Left colon (tissue), 2 donors: ENCODE data around the gene MCC. TPM values are rescaled to one million over a fixed set of nuclear protein-coding genes. Genes with fewer than 3 reads are reported as not detected.
"Not testable (repeated sequence)": the region's sequence is repeated elsewhere in the genome, so short reads cannot be mapped to it uniquely, and the experiment has no call there.

Experiments
- ATAC-seq: fragments of 200-7000 bp; cut with Tn5 transposase; one replicate; pipeline ENCODE4 v1.9.1; 2020; ENCODE audit warnings: mild to moderate bottlenecking, moderate library complexity
- DNase-seq, 2 donors: peaks; one replicate each; pipeline ENCODE4 v3.0.0-alpha.2; 2020
- intact Hi-C, 2 donors: fragments of 100-400 bp; cut with DNase I in 1 of 2; cut with micrococcal nuclease in 1 of 2; formaldehyde crosslinking; loops; one replicate each; pipeline versions ENCODE4 v1.11.2 to v1.14.0; 2022; cut with DNase I, micrococcal nuclease
- total RNA-seq, 2 donors: library from RNA; stranded (reverse); fragmentation: NEBNext Ultra II Directional; extraction: Animal tissue kit (Norgen Biotek cat#: 25700); gene quantifications; one replicate each; pipeline ENCODE4 v1.2.1, GENCODE V29; 2021
- donor health status: DM: no; HTN: no; CAD: no.
- donor health status: DM: yes; HTN: yes; CAD: no.

The MCC gene
- total RNA-seq, 2 donors from 2014 or later, result 1.9 to 4.3 TPM

DNA sequence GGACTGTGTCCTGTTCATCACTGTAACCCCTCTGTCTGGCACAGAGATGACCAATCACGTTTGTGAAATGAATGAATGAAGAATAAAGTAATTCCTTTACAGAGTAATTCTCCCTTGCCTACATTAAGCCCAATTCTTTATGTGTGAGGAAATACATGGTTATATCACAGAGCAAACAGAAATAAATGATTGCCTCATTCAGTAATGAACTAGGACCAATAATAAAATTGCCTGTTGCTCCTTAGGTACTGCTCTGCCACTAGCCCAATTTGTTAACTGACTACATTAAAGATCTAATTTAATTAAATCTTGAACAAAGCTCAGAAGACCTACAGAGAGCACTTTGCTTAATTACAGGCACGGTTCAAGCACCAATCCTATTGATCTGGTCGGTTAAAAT, 389.9 kb downstream of the MCC start:
- intact Hi-C loops, result no loop called here
- no peak for DNase-seq
- ATAC-seq, result no peak

DNA sequence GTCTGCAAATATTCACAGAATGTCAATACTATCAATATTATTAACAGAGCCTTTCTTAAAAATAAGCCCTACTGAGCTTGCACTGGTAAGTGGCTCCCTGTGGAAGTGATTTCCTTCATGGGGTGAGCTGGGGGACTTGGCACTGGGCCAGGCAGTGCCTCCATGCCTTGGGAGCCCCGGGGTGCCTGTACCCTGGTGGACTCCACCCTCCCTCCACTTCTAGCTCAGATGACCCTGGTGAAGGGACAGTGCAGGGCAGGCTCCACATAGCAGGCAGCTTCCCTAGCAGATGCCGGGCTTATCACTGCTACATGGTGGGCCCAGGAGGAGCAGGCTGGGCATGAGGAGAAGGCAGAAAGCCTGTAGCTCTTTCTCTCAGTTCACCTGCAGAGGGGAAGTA, 392.4 kb downstream of the MCC start:
- intact Hi-C loops, result no loop called here
- ATAC-seq (no peak), DNase-seq (no peak)

DNA sequence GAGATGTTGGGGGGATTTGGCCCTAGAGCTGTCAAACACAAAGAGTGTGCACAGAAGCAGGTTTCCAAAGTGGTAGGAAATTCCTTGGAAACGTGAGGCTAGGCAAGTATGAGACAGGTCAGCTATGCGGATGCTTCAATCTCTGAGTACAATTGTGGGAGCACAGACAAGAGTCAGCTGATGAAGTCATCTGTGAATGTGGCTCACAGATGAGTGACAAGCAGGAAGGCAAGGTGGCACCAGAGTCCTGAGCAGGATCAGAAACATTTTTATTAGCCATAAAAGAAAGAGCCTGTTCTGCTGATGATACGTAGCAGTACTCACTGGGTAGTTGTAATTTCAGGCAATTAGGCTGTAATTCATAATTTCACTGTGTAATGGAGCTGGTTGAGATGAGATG, 394.7 kb downstream of the MCC start:
- ATAC-seq (peak; percentile 26), DNase-seq (no peak)
- intact Hi-C loops, result no loop called here

DNA sequence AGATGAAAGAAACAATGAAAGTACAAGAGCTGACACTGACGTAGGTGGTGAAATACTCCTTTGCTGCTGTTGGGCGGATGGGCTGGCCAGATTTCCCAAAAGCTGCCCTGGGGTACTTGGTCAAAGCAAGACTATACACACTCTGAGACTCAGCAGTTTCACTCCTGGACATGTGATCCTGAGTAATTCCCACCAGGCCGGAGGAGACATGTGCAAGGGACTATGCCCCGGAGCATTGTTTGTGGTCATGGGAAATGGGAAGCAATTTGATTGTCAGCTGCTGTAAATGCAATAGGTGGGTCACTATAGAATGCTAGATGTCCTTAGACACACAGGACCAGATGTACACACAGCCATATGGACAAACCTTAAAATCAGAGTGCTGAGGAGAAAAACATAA, 395.6 kb downstream of the MCC start:
- DNase-seq (no peak), ATAC-seq (peak; percentile 31)
- intact Hi-C loops, result no loop called here

DNA sequence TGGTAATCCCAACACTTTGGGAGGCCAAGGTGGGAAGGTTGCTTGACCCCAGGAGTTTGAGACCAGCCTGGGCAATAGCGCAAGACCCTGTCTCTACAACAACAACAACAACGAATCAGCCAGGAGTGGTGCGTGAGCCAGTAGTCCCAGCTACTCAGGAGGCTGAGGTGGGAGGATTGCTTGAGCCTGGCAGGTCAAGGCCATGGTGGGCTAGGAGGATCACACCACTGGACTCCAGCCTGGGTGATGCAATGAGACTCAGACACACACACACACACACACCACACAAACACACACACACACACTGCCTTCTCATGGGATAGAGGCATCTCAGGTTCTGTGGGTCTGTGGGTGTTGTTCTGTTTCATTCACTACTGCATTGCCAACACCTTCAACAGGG, 396.6 kb downstream of the MCC start:
- intact Hi-C loops, result no loop called here
- ATAC-seq (no peak), DNase-seq (no peak)

DNA sequence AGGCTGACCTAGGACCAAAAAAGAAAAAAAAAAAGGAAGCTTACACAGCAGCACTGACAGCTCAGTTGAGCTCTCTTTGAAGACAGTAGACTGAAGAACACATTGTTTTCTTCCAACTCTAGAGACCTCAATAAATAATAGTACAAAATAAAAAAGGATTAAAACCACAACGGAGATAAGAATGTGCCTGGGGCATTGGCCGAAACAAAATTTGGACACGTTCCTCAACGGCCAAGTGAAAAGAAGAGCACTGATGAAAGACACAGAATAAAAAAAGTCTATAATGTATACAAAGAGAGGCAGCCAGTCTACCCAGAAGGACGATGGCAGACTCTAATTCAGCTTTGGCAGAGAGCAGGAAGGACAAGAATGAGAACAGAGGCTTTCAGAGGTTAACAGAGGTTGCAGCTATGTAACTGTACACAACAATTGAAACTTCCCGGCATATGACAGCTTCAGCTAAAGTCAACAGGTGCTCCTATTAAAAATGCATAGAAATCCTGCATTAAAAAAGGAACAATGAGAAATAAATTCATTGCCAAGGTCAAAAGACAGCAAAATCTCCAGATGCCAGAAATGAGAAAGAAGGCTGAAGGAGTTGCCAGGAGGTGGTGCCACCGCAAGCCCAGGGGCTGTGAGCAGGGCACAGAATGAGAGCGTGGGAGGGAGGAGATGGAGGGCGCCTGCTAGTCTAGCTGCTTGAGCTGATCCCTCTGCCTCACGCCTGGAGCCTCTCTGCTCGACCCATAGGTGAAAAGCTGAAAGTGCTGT, 397.7 kb downstream of the MCC start:
- ATAC-seq (no peak), DNase-seq (no peak)
- intact Hi-C loops, result no loop called here

DNA sequence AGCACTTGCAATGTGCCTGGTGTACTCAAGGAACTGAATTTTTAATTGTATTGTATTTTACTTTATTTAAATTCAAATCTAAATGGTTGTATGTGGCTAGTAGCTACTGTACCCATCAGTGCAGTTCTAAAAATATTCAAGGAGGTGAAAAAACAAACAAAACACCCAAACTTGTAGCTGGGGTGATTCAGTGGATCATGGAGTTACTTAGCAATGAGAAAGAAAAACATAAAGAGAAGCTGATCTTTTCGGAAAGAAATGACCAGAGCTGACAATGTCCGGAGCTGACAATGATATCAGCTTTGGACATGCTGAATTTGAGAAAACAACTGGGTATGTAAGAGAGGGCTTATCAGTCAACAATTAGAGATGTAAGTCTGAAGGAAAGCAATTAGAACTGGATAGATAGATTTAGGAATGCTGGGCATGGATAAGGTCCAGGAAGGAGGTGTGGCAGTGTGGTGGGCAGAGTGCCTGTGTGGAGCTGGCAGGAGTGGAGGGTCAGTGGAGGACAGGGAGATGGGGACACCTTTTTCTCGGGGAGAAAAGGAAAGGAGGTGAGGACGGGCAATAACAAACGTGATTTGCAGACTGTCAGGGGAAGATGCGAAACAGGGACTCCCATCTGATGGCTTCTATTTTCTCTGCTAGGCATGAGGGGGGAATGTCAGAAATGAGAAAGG, 398.5 kb downstream of the MCC start:
- intact Hi-C loops, result no loop called here
- ATAC-seq (no peak), DNase-seq (no peak)

DNA sequence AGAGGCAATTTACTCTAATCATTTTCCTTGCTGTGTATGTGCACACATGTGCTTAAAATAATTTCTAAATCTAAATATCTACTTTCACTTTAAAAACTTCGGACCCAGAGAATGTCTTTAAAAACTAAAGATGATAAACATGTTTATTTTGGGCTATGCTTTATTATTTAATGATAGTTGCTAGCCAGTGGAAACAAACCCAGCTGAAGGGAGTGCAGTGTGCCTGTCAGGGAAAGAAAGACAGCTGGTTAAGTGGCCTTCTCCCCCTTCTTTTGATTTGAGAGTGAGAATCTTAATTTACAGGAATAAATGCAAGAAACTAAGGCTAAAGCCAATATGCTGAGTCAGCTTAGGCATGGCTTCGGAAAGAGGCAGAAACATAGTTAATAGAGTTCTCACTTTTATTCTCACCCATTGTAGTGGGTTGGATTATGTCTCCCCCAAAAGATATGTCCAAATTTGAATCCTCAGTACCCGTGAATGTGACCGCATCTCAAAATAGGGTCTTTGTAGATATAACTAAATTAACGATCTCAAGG, 400.2 kb downstream of the MCC start:
- DNase-seq, result no peak
- no peak for ATAC-seq
- intact Hi-C loops, result no loop called here

DNA sequence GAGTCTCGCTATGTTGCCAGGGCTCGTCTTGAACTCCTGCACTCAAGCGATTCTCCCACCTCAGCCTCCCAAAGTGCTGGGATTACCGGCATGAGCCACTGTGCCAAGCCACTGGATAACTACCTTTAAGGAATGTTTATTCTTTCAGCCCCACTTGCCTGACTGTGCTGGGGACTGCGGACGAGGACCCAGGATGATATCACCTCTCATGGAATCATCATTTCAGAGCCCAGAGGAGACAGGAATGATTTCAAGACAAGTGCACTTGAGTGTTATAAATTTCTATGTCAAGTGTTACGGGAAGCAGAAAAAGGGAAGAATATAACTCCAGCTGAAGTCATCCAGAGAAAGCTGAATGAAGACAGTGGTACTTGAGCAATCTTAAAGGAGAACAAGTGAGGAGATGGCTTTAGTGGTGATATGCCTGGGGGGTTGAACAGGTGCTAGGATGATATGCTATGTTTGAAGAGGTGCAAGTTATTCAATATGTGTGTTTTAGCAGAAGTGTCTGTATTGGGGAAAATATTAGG, 402.3 kb downstream of the MCC start:
- no peak for DNase-seq
- ATAC-seq, result no peak
- intact Hi-C loops, result no loop called here

DNA sequence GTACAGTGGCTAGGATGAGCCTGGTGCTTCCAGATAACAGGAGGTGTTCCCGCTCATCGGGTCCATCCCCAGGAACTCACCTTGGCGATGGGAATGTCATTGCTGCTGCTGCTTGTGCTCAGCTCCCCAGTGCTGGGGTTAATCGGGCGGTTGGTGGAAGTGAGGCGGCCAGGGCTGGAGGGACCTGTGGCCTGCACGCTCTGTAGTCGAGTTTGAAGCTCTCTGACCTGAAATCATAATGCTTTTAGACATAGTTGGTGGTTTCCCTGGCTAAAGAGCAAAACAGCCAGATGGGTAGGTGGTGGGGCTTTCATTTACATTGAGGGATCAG, 403.2 kb downstream of the MCC start:
- intact Hi-C loops, result no loop called here
- no peak for DNase-seq
- ATAC-seq, result no peak

DNA sequence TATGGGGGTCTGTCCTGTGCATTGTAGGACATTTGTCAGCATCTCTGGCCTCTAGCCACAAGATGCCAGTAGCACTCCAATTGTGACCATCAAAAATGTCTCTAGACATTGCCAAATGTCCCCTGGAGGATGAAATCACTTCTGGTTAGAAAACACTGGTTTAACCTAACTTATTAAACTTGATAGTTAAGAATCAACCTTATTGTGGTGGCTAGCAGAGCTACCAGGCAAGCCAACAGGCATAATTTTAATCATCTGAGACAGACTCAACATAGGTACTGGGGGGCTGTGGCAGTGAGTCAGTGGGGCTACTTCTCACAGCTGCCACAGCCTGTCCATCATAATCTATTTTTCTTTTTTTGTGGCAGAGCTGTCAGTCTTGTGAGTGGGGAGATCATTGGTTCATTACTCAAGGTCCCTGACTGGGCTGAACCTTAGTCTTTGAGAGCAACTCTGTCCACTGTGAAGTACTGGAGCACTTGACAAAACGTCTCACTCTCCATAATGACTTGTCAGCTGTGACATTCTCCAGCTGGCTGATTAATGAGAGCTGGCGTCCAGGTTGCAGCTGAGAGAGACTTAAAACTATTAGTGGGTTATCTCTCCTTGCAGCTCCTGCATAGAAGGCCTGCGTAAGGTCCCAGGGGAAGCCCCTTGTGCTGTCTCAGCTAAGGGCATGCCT, 403.7 kb downstream of the MCC start:
- intact Hi-C loops, result no loop called here
- DNase-seq (no peak), ATAC-seq (no peak)

DNA sequence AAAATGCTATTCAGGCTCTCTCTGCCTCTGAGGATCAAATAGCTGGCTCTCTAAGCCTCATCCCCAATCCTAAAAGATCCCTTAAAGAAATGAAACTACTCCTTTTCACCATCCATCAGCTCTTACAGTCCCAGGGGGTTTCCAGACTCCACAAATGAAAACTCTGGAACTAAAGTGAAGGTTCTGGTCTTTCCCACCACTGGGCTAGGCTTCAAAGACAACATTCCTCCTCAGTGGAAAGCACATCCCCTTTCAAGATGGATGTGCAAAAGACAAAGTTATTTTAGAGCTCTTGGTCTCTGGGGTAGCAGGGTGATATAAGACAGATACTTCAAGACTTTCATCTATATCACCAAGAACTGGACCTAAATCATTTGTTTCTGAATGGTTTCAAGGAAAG, 404.8 kb downstream of the MCC start:
- ATAC-seq, result no peak
- intact Hi-C loops, result no loop called here
- DNase-seq, result no peak

DNA sequence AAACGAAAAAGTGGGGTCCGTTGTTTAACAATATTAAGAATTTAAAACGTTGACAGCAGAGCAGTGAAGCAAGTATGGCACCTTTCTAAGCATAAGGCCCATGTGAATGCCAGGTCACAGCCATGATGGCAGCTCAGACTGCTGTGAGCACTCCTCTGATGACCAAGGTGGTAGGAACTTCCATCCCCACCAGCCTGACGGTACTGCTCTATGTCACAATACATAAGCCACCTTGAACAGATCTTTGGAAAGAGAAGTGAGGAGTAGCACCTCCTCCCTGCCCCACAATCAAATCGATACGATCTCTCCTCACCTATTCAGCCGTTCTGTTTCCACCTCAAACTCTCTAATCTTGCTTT, 405.7 kb downstream of the MCC start:
- no peak for DNase-seq
- ATAC-seq, result no peak
- intact Hi-C loops, result no loop called here

DNA sequence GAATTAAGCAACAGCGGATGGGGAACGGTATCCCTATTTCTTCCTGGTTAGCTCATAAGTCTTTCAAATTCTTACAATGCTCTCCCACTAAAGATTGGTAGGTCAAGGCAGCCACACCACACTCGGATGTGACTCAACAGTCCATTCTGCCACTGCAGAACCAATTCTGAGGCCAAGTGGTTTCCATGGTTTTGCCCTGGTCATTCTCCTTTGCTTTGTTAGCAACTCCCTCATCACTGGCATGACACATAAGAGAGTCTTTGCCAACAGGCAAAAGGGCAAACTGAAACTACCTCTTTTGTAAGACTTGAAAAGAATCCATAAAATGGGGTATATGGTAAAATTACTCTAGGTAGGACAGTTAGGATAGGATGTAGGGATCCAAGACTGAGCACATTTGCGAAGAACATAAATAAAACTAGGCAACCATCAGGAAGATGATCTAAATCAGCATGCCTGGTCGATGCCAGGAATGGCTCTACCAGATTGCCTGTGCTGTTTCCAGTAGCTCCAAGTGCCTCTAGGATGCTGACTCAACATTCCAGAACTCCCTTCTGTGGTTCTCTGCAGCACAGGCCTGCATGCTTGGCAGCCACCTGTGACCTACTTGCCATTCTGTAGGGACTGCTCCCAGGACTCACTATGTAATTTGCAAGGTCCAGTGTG, 406.2 kb downstream of the MCC start:
- intact Hi-C loops, result no loop called here
- DNase-seq, result no peak
- ATAC-seq, result no peak

DNA sequence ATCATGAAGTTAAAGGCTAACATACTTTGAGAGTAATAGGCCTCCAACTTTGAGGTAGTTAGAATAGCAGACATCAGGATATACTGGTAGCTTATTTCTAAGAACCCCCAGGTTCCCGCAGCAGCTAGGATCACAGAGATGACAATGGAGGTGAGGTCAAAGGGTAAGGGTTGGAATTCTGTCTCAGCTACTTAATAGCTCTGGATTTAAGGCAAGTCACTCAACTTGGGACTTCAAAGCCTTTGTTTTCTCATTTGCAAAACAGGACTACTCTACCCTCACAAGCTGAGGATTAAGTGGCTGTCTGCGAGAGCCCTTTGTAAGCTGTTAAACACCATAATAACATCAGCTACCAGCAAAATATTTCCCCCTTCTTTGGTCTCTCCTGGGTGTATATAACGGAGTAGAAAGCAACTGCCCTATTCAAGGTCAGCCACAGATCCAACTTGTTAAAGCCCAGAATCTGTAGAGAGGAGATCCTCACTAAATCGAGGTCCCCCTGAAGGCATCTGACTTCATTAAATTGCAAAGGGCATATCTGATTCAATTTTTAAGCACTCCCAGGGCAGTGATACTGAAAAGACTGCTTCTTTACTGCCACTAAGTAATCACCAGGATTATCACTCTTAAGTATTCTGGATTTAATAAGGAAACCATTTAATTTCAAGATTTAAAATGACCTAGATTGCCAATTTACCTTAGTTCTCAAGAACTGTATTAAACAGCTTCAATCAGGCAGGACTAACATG, 407.0 kb downstream of the MCC start:
- no peak for ATAC-seq
- intact Hi-C loops, result no loop called here
- no peak for DNase-seq

DNA sequence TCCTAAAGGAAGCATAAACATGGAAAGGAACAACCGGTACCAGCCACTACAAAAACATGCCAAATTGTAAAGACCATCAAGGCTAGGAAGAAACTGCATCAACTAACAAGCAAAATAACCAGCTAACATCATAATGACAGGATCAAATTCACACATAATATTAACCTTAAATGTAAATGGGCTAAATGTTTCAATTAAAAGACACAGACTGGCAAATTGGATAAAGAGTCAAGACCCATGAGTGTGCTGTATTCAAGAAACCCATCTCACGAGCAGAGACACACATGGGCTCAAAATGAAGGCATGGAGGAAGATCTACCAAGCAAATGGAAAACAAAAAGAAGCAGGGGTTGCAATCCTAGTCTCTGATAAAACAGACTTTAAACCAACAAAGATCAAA, 411.6 kb downstream of the MCC start:
- DNase-seq, ATAC-seq, intact Hi-C loops: not testable (repeated sequence)

DNA sequence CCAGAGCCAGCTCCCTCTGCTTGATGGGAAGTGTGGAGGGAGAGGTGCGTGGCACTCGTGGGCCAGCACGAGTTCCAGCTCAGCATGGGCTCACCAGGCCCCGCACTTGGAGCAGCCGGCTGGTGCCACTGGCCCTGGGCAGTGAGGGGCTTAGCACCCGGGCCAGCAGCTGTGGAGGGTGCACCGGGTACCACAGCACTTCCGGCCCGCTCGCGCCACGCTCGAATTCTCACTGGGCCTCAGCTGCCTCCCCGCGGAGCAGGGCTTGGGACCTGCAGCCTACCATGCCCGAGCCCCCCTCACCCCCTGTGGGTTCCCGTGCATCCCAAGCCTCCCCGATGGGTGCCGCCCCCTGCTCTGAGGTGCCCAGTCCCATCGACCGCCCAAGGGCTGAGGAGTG, 413.2 kb downstream of the MCC start:
- no peak for ATAC-seq
- no peak for DNase-seq
- intact Hi-C loops, result no loop called here

DNA sequence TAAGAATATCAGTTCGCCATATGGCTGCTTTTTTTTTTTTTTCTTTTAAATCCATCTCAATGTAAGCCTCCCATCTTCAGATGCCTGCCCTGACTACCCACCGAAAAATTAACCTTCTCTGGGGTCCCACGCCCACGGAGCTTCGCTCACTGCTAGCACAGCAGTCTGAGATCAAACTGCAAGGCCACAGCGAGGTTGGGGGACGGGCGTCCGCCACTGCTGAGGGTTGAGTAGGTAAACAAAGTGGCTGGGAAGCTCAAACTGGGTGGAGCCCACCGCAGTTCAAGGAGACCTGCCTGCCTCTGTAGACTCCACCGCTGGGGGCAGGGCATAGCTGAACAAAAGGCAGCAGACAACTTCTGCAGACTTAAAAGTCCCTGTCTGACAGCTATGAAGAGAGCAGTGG, 414.6 kb downstream of the MCC start:
- intact Hi-C loops, DNase-seq, ATAC-seq: not testable (repeated sequence)

DNA sequence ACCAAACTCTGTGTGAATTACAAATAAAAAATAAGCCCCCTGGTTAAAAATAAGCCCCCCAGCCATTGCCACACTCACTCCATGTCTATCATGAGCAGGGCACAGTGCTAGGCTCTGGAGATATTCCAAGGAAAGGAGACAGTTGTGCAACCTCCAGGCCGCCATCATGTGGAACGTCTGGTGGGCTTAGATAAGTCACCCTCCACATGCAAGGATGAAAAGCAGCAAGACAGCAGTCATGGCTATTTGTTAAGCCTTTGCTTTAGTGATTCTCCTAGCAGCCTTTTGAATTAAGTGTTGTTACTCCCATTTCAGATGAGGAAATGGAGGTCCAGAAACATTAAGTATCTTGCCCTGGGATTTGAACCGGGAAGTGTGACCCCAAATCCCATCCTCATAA, 416.9 kb downstream of the MCC start:
- intact Hi-C loops, result no loop called here
- ATAC-seq, result no peak

More for the DNA sequence above, 416.9 kb downstream of the MCC start:
- DNase-seq, result no peak
